ENCODE data around the gene DICER1.

The DICER1 gene

GRCh38 chr14:95044463-95045105 lies 112.7 kb downstream of the DICER1 start:
- no peak for TF ChIP-seq CTCF (IDR thresholded peaks at IDR 0.05; ENCODE audit: unreplicated experiment in 3 of 3)
- Mint-ChIP-seq H3K4me1 (peaks cover 25% of the 10 kb centered on the region), H3K4me3 (no peak overlapping the region), H3K27ac (no peak overlapping the region), H3K9me3 (peaks cover 3% of the 10 kb centered on the region), H3K36me3 (ENCODE audit: low read depth) (no peaks in the 10 kb centered on the region), H3K27me3 (ENCODE audit: low read depth) (peaks cover 62% of the 10 kb centered on the region)

GRCh38 chr14:95043732-95044462 lies 113.4 kb downstream of the DICER1 start:
- H3K4me3 Mint-ChIP-seq, result no peak overlapping the region
- peaks cover 55% of the 10 kb centered on the region for H3K27me3 Mint-ChIP-seq (ENCODE audit: low read depth)
- no peak overlapping the region for H3K27ac Mint-ChIP-seq
- H3K9me3 Mint-ChIP-seq, result peaks cover 3% of the 10 kb centered on the region
- no peak for TF ChIP-seq CTCF (IDR thresholded peaks at IDR 0.05; ENCODE audit: unreplicated experiment in 3 of 3)
- H3K36me3 Mint-ChIP-seq (ENCODE audit: low read depth), result no peaks in the 10 kb centered on the region
- peaks cover 25% of the 10 kb centered on the region for H3K4me1 Mint-ChIP-seq

- peaks cover 51% of the 10 kb centered on the region for H3K27me3 Mint-ChIP-seq (ENCODE audit: low read depth)
- no peak overlapping the region for H3K27ac Mint-ChIP-seq
- peaks cover 25% of the 10 kb centered on the region for H3K4me1 Mint-ChIP-seq
- TF ChIP-seq CTCF (IDR thresholded peaks at IDR 0.05; ENCODE audit: unreplicated experiment in 3 of 3), result no peak
- no peak overlapping the region for H3K4me3 Mint-ChIP-seq
- peaks cover under 1% of the 10 kb centered on the region for H3K9me3 Mint-ChIP-seq
- H3K36me3 Mint-ChIP-seq (ENCODE audit: low read depth), result no peaks in the 10 kb centered on the region
These were observed 114.0 kb downstream of the DICER1 start for GRCh38 chr14:95043314-95043713.

GRCh38 chr14:95041477-95042020 lies 115.8 kb downstream of the DICER1 start:
- Mint-ChIP-seq H3K36me3 (ENCODE audit: low read depth) (no peaks in the 10 kb centered on the region), H3K9me3 (no peaks in the 10 kb centered on the region), H3K27me3 (ENCODE audit: low read depth) (peaks cover 55% of the 10 kb centered on the region), H3K4me3 (no peak overlapping the region), H3K27ac (no peak overlapping the region), H3K4me1 (peaks cover 15% of the 10 kb centered on the region)
- no peak for TF ChIP-seq CTCF (IDR thresholded peaks at IDR 0.05; ENCODE audit: unreplicated experiment in 3 of 3)

GRCh38 chr14:95040708-95041476 lies 116.4 kb downstream of the DICER1 start:
- Mint-ChIP-seq H3K4me3 (no peak overlapping the region), H3K9me3 (no peaks in the 10 kb centered on the region), H3K36me3 (ENCODE audit: low read depth) (no peaks in the 10 kb centered on the region), H3K27ac (no peak overlapping the region), H3K4me1 (peaks cover 11% of the 10 kb centered on the region), H3K27me3 (ENCODE audit: low read depth) (peaks cover 50% of the 10 kb centered on the region)
- TF ChIP-seq CTCF (IDR thresholded peaks at IDR 0.05; ENCODE audit: unreplicated experiment in 3 of 3), result no peak

Data from nephron (organoid).